B cell (primary cell): Measurements from ENCODE around the gene ISOC2. TPM values are rescaled to one million over a fixed set of nuclear protein-coding genes. Genes with fewer than 3 reads are reported as not detected.

Experiments used
- ATAC-seq: fragments of 200-7000 bp; cut with Tn5 transposase; one replicate; pipeline ENCODE4 v1.10.0; 2021; ENCODE audit warnings: low read depth, mild to moderate bottlenecking, moderate number of reproducible peaks, moderate library complexity
- CTCF ChIA-PET: fragments of 350-600 bp; sonication (Branson Sonifier 250); formaldehyde crosslinking; loops from one replicate; lab custom pipeline; 2021; ENCODE audit warnings: antibody characterized with exemption, inconsistent platforms; lab: Charles Lee
- POLR2A ChIA-PET: fragments of 350-600 bp; sonication (Branson Sonifier 250); formaldehyde crosslinking; loops from one replicate; lab custom pipeline; 2021; ENCODE audit warnings: antibody characterized with exemption; lab: Charles Lee
- DNase-seq: peaks from one replicate; pipeline ENCODE4 v3.0.0; 2013
- H2AFZ ChIP-seq: 2 replicates; pipeline ENCODE4 v1.6.1; 2012; ENCODE audit warnings: mild to moderate bottlenecking, low read depth, low read length; ENCODE audit not compliant: insufficient read depth, poor library complexity, severe bottlenecking
- H3K27ac ChIP-seq, 2 donors: 1 replicate in 1 of 2; 2 replicates in 1 of 2; pipeline ENCODE4 v1.5.1; 2012 to 2013; ENCODE audit warnings: low read length in 2 of 2, mild to moderate bottlenecking in 2 of 2, moderate library complexity in 1 of 2
- H3K27me3 ChIP-seq, 4 experiments: fragments of 200-600 bp in 1 of 4; sonication (generic) in 1 of 4; replicated peaks in 1 of 4; 1 replicate in 2 of 4; 2 replicates in 2 of 4; pipeline versions ENCODE4 v1.6.1 to v1.7.0; 2013 to 2016; ENCODE audit warnings: low read length in 3 of 4, mild to moderate bottlenecking in 2 of 4, mixed read lengths in 1 of 4, moderate library complexity in 1 of 4; ENCODE audit not compliant: insufficient read depth in 4 of 4, control insufficient read depth in 3 of 4; ENCODE audit errors: control extremely low read depth in 1 of 4
- H3K36me3 ChIP-seq, 2 experiments: replicated peaks in 1 of 2; 1 replicate in 1 of 2; 2 replicates in 1 of 2; pipeline versions ENCODE4 v1.6.1 to v1.7.1; 2013; ENCODE audit warnings: low read length in 1 of 2; ENCODE audit not compliant: insufficient read depth in 2 of 2, control insufficient read depth in 1 of 2; ENCODE audit errors: control extremely low read depth in 1 of 2, extremely low read depth in 1 of 2
- H3K4me1 ChIP-seq, 2 donors: fragments of 200-600 bp in 1 of 2; sonication (generic) in 1 of 2; 1 replicate in 1 of 2; 2 replicates in 1 of 2; pipeline versions ENCODE4 v1.5.1 to v1.6.1; 2013 to 2017; ENCODE audit warnings: low read length in 2 of 2; ENCODE audit not compliant: control insufficient read depth in 2 of 2, insufficient read depth in 2 of 2
- H3K4me2 ChIP-seq: replicated peaks from 2 replicates; pipeline ENCODE3; 2012; ENCODE audit warnings: mild to moderate bottlenecking, low read depth, low read length; ENCODE audit not compliant: poor library complexity, severe bottlenecking
- H3K4me3 ChIP-seq, 5 experiments: fragments of 200-600 bp in 1 of 5; sonication (generic) in 1 of 5; 1 replicate in 3 of 5; 2 replicates in 2 of 5; pipeline versions ENCODE4 v1.5.1 to v1.7.0; 2011 to 2016; ENCODE audit warnings: low read length in 4 of 5, mild to moderate bottlenecking in 4 of 5, low read depth in 2 of 5, control low read depth in 1 of 5, moderate library complexity in 1 of 5; ENCODE audit not compliant: insufficient read depth in 1 of 5; ENCODE audit errors: control extremely low read depth in 1 of 5, extremely low read depth in 1 of 5
- H3K79me2 ChIP-seq: fragments of 200-600 bp; sonication (generic); one replicate; pipeline ENCODE4 v1.6.0; 2016; ENCODE audit warnings: low read length; ENCODE audit not compliant: control insufficient read depth, insufficient read depth
- H3K9ac ChIP-seq: fragments of 200-600 bp; sonication (generic); 2 replicates; pipeline ENCODE4 v1.6.1; 2017; ENCODE audit warnings: mild to moderate bottlenecking, low read length, moderate library complexity
- H3K9me3 ChIP-seq, 3 donors: one replicate each; pipeline versions ENCODE4 v1.6.1 to v1.7.1; 2013; ENCODE audit warnings: low read length in 2 of 3; ENCODE audit not compliant: control insufficient read depth in 2 of 3, insufficient read depth in 1 of 3; ENCODE audit errors: control extremely low read depth in 1 of 3
- H4K20me1 ChIP-seq: 2 replicates; pipeline ENCODE4 v1.6.0; 2012; ENCODE audit warnings: mild to moderate bottlenecking, low read length; ENCODE audit not compliant: insufficient read depth, control insufficient read depth, poor library complexity, severe bottlenecking
- H3K27ac Mint-ChIP-seq: one replicate; pipeline ENCODE4 v1.8.0; 2021; ENCODE audit warnings: mixed read lengths
- H3K27me3 Mint-ChIP-seq: one replicate; pipeline ENCODE4 v1.8.0; 2021; ENCODE audit warnings: mixed read lengths
- H3K4me1 Mint-ChIP-seq: one replicate; pipeline ENCODE4 v1.8.0; 2021; ENCODE audit warnings: mixed read lengths
- H3K4me3 Mint-ChIP-seq: one replicate; pipeline ENCODE4 v1.8.0; 2021; ENCODE audit warnings: mixed read lengths
- H3K9me3 Mint-ChIP-seq: one replicate; pipeline ENCODE4 v1.8.0; 2022; ENCODE audit warnings: mixed read lengths; ENCODE audit not compliant: insufficient read depth
- EZH2 ChIP-seq: IDR thresholded peaks from 2 replicates; pipeline ENCODE4 v1.6.1; 2012; ENCODE audit warnings: borderline replicate concordance, low read depth, mild to moderate bottlenecking, moderate library complexity, low read length; ENCODE audit not compliant: insufficient read depth, poor library complexity, severe bottlenecking
- WGBS: methylation state at CpG from one replicate; pipeline ENCODE4 v1.1.5; 2013; ENCODE audit warnings: missing lambda C conversion rate; ENCODE audit not compliant: insufficient coverage; 5-methylcytosine and 5-hydroxymethylcytosine counted together
- intact Hi-C: fragments of 100-400 bp; cut with micrococcal nuclease; formaldehyde crosslinking; loops from one replicate; pipeline ENCODE4 v1.10.0; 2022
- polyA plus RNA-seq: library from polyadenylated mRNA; depleted of rRNA; stranded (reverse); fragments of >200 nt; gene quantifications from 2 replicates; pipeline ENCODE4 v1.2.3, GENCODE V29; 2012
- total RNA-seq, 2 donors: library from RNA; stranded (reverse); fragments of 120-200 nt in 1 of 2; gene quantifications; 1 replicate in 1 of 2; 2 replicates in 1 of 2; pipeline versions ENCODE4 v1.2.3 to v1.2.4, GENCODE V29; 2013 to 2022
- TF ChIP-seq, protein P1 (sequence below): fragments of 200-600 bp; IDR thresholded peaks from one replicate; pipeline ENCODE4 v1.8.0; 2022; ENCODE audit warnings: antibody characterized with exemption, mild to moderate bottlenecking

Gene ISOC2
- total and polyA plus RNA-seq, 2 donors (not counting 1 experiment from before 2014, with no cell fraction given), result 10.0 to 27.6 TPM

DNA sequence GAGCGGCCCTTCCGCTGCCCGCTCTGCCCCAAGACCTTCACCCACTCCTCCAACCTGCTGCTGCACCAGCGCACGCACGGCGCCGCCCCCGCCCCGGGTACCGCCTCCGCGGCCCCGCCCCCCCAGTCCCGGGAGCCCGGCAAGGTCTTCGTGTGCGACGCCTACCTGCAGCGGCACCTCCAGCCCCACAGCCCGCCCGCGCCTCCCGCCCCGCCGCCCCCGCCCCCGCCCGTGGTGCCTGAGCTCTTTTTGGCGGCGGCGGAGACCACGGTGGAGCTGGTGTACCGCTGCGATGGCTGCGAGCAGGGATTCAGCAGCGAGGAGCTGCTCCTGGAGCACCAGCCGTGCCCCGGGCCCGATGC, 20.3 kb upstream of the ISOC2 start:
- no peak overlapping the region for H3K4me3 Mint-ChIP-seq
- Histone ChIP-seq H2AFZ (no peak overlapping the region), H3K79me2 (peaks cover 34% of the 10 kb centered on the region), H3K27me3 (no peaks in the 10 kb centered on the region), H3K4me3 (no peak overlapping the region), H3K27ac (no peak overlapping the region), H3K36me3 (peaks cover 0 to 2% of the 10 kb centered on the region in 2 experiments), H3K4me1 (peaks cover 20 to 36% of the 10 kb centered on the region in 2 donors), H3K9me3 (no peaks in the 10 kb centered on the region), H4K20me1 (peaks cover 40% of the 10 kb centered on the region), H3K4me2 (no peak overlapping the region), H3K9ac (no peak overlapping the region)
- no peak for DNase-seq
- H3K9me3 Mint-ChIP-seq, result no peaks in the 10 kb centered on the region
- WGBS, result 96% methylated on average over 21 of the region's 40 CpGs
- CTCF ChIA-PET, result no interaction called here
- intact Hi-C loops, result no loop called here
- H3K4me1 Mint-ChIP-seq, result peaks cover 38% of the 10 kb centered on the region
- ATAC-seq, result no peak
- no peak for TF ChIP-seq EZH2
- POLR2A ChIA-PET, result no interaction called here
- no peaks in the 10 kb centered on the region for H3K27me3 Mint-ChIP-seq
- H3K27ac Mint-ChIP-seq, result no peak overlapping the region

DNA sequence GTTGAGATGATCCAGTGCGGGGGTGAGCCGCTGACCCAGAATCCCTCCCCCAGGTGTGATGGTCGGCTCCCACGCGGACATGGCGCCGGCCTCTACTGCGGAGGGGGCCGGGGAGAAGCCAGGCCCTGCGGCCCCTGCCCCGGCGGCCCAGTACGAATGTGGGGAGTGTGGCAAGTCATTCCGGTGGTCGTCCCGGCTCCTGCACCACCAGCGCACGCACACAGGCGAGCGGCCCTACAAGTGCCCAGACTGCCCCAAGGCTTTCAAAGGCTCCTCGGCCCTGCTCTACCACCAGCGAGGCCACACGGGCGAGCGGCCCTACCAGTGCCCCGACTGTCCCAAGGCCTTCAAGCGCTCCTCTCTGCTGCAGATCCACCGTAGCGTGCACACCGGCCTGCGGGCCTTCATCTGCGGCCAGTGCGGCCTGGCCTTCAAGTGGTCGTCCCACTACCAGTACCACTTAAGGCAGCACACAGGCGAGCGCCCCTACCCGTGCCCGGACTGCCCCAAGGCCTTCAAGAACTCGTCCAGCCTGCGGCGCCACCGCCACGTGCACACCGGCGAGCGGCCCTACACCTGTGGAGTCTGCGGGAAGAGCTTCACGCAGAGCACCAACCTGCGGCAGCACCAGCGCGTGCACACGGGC, 19.8 kb upstream of the ISOC2 start:
- CTCF ChIA-PET, result no interaction called here
- no peaks in the 10 kb centered on the region for H3K27me3 ChIP-seq
- peaks cover 0 to 2% of the 10 kb centered on the region in 2 experiments for H3K36me3 ChIP-seq
- POLR2A ChIA-PET, result no interaction called here
- Mint-ChIP-seq H3K27ac (no peak overlapping the region), H3K27me3 (no peaks in the 10 kb centered on the region), H3K4me3 (no peak overlapping the region), H3K9me3 (no peaks in the 10 kb centered on the region), H3K4me1 (peaks cover 39% of the 10 kb centered on the region)
- peaks cover 40% of the 10 kb centered on the region for H4K20me1 ChIP-seq
- no peak for ATAC-seq
- no peaks in the 10 kb centered on the region for H3K9me3 ChIP-seq
- TF ChIP-seq, protein P1, sequence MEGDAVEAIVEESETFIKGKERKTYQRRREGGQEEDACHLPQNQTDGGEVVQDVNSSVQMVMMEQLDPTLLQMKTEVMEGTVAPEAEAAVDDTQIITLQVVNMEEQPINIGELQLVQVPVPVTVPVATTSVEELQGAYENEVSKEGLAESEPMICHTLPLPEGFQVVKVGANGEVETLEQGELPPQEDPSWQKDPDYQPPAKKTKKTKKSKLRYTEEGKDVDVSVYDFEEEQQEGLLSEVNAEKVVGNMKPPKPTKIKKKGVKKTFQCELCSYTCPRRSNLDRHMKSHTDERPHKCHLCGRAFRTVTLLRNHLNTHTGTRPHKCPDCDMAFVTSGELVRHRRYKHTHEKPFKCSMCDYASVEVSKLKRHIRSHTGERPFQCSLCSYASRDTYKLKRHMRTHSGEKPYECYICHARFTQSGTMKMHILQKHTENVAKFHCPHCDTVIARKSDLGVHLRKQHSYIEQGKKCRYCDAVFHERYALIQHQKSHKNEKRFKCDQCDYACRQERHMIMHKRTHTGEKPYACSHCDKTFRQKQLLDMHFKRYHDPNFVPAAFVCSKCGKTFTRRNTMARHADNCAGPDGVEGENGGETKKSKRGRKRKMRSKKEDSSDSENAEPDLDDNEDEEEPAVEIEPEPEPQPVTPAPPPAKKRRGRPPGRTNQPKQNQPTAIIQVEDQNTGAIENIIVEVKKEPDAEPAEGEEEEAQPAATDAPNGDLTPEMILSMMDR, result no peak
- TF ChIP-seq EZH2, result no peak
- intact Hi-C loops, result no loop called here
- H3K4me1 ChIP-seq, result peaks cover 20 to 36% of the 10 kb centered on the region in 2 donors
- H3K4me2 ChIP-seq, result no peak overlapping the region
- H3K4me3 ChIP-seq, result no peak overlapping the region
- 98% methylated on average over 48 of the region's 52 CpGs for WGBS
- DNase-seq, result no peak
- no peak overlapping the region for H2AFZ ChIP-seq
- peaks cover 34% of the 10 kb centered on the region for H3K79me2 ChIP-seq
- no peak overlapping the region for H3K9ac ChIP-seq
- no peak overlapping the region for H3K27ac ChIP-seq
